Cardiac muscle cell (in vitro differentiated cells and primary cell): Measurements from ENCODE around the gene AKR1C2. TPM values are rescaled to one million over a fixed set of nuclear protein-coding genes. Genes with fewer than 3 reads are reported as not detected.
"Not testable (repeated sequence)": the region's sequence is repeated elsewhere in the genome, so short reads cannot be mapped to it uniquely, and the experiment has no call there.

Source experiments
- DNase-seq, 2 donors: peaks; one replicate each; pipeline versions ENCODE4 v3.0.0 to v3.0.0-alpha.2; 2010 to 2017; ENCODE audit warnings: low read depth in 1 of 2, low spot score in 1 of 2
- H3K27ac ChIP-seq: fragments of 200-600 bp; sonication (generic); 2 replicates; pipeline ENCODE4 v1.5.1; 2016
- H3K27me3 ChIP-seq: fragments of 200-600 bp; sonication (generic); 2 replicates; pipeline ENCODE4 v1.6.0; 2016; ENCODE audit warnings: control low read depth
- H3K36me3 ChIP-seq: fragments of 200-600 bp; sonication (generic); 2 replicates; pipeline ENCODE4 v1.5.1; 2016; ENCODE audit warnings: control low read depth
- H3K4me1 ChIP-seq: fragments of 200-600 bp; sonication (generic); 2 replicates; pipeline ENCODE4 v1.8.1; 2017; ENCODE audit warnings: low read depth, mild to moderate bottlenecking, mixed run types
- H3K4me3 ChIP-seq: fragments of 200-600 bp; sonication (generic); 2 replicates; pipeline ENCODE4 v1.5.1; 2016; ENCODE audit warnings: mild to moderate bottlenecking
- H3K9me3 ChIP-seq: fragments of 200-600 bp; sonication (generic); 2 replicates; pipeline ENCODE4 v1.5.1; 2017; ENCODE audit warnings: low read depth, mild to moderate bottlenecking, control low read depth
- polyA plus RNA-seq: library from polyadenylated mRNA; unstranded; fragments of >200 nt; fragmentation: Nextera tagmentation; extraction: Ambion mirVana; gene quantifications from 2 replicates; pipeline ENCODE4 v1.2.1, GENCODE V29; 2016
- total RNA-seq: library from RNA; depleted of rRNA; stranded (reverse); fragments of >200 nt; gene quantifications from 2 replicates; pipeline ENCODE4 v1.2.3, GENCODE V29; 2016
- TF ChIP-seq, protein P1 (sequence below): IDR thresholded peaks from 2 replicates; pipeline ENCODE4 v1.5.1; 2012; ENCODE audit warnings: low read depth, mild to moderate bottlenecking, low read length

The AKR1C2 gene
- total and polyA plus RNA-seq, 2 experiments from 2014 or later: 1.0 to 4.7 TPM

- DNase-seq: no peak
- TF ChIP-seq, protein P1, sequence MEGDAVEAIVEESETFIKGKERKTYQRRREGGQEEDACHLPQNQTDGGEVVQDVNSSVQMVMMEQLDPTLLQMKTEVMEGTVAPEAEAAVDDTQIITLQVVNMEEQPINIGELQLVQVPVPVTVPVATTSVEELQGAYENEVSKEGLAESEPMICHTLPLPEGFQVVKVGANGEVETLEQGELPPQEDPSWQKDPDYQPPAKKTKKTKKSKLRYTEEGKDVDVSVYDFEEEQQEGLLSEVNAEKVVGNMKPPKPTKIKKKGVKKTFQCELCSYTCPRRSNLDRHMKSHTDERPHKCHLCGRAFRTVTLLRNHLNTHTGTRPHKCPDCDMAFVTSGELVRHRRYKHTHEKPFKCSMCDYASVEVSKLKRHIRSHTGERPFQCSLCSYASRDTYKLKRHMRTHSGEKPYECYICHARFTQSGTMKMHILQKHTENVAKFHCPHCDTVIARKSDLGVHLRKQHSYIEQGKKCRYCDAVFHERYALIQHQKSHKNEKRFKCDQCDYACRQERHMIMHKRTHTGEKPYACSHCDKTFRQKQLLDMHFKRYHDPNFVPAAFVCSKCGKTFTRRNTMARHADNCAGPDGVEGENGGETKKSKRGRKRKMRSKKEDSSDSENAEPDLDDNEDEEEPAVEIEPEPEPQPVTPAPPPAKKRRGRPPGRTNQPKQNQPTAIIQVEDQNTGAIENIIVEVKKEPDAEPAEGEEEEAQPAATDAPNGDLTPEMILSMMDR: no peak
- Histone ChIP-seq H3K36me3 (no peaks in the 10 kb centered on the region), H3K4me3 (no peak overlapping the region), H3K9me3 (no peaks in the 10 kb centered on the region), H3K27me3 (no peaks in the 10 kb centered on the region), H3K4me1 (no peaks in the 10 kb centered on the region), H3K27ac (no peak overlapping the region)
These were observed 1.5 kb downstream of the AKR1C2 start for GRCh38 chr10:5002013-5002727.

DNA sequence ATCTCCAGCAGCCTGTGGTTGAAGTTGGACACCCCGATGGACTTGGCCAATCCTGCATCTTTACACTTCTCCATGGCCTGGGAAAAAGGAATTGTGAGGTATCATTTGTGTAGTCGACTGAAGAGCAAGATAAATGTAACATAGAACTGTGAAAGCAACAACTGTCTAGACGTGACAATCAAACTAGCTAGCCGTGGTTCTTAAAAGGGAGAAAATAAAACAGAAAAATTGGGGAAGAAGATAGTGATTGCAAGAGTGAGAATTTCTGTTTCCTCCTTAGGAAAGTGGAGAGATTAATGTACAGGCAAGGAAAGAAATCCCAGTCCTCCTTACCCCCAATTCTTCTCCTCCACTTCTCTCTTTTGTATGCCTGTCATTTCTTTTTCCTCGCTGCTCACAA, 5.0 kb downstream of the AKR1C2 start:
- Histone ChIP-seq H3K27ac (no peak overlapping the region), H3K4me1 (no peaks in the 10 kb centered on the region), H3K4me3 (no peak overlapping the region), H3K9me3 (no peaks in the 10 kb centered on the region), H3K27me3 (no peaks in the 10 kb centered on the region), H3K36me3 (no peaks in the 10 kb centered on the region)
- TF ChIP-seq, protein P1: no peak
- DNase-seq: no peak

DNA sequence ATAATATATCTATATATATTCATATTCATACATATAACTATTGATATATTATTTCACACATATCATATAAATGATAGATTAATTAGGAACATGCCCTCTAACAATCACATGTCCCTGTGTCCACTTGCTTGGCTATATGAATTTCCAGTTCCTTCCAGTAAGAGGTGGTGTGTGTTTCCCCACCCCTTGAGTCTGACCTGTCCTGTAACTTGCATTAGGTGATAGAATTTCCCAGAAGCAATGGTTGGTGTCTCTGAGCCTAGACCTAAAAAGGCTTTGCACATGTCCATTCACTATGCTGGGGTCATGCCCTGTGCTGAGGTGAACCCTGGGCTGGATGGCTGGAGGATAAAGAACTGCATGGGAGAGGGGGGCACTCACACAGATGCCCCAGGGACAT, 9.4 kb downstream of the AKR1C2 start:
- H3K36me3 ChIP-seq, H3K27ac ChIP-seq: not testable (repeated sequence)

GRCh38 chr10:4992564-4992963, 11.1 kb downstream of the AKR1C2 start:
- H3K27ac ChIP-seq, H3K9me3 ChIP-seq, DNase-seq, H3K4me3 ChIP-seq, H3K4me1 ChIP-seq, H3K27me3 ChIP-seq, H3K36me3 ChIP-seq: not testable (repeated sequence)

More for the DNA sequence above, 9.4 kb downstream of the AKR1C2 start:
- DNase-seq, H3K4me3 ChIP-seq, H3K27me3 ChIP-seq, H3K9me3 ChIP-seq, H3K4me1 ChIP-seq: not testable (repeated sequence)

DNA sequence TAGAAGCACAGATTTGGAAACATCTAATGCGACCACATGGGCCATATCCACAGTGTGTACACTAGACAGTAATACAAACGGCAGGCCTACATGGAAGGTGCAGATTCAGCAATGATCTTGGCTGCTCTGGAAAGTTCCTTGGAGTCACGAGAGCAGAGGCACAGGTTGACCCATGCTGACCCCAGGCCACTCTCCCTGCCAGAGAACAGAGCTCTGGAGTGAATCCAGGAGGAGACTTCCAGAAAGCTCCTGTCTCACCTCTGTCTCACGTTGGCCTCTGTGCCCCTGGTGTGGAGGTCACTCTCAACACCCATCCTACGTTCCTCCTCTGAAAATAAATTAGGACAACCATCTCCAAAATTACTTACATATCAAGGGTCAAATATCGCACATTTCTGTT, 12.2 kb downstream of the AKR1C2 start:
- H3K4me3 ChIP-seq, DNase-seq: not testable (repeated sequence)

DNA sequence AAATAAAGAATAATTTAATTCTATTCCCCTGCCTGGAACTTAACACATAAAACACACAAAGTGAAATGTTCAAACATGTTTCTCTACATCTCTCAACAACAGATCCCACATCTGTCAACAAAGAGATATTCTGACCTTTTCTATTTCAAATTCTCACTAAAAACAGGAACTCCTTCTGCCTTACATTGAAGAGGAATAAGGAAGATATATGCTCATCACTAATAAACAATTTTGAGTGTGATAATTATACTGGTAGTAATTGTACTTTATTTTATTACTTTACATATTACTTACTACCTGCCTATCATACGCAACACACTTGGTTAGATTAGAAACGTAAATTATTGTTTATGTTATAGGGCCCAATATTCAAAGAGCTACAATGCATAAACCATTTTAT, 13.4 kb downstream of the AKR1C2 start:
- DNase-seq: no peak
- Histone ChIP-seq H3K36me3 (no peaks in the 10 kb centered on the region), H3K9me3 (no peaks in the 10 kb centered on the region), H3K27me3 (no peaks in the 10 kb centered on the region), H3K4me1 (no peaks in the 10 kb centered on the region), H3K27ac (no peak overlapping the region), H3K4me3 (no peak overlapping the region)
- TF ChIP-seq, protein P1: no peak

More for the DNA sequence above, 12.2 kb downstream of the AKR1C2 start:
- not testable (repeated sequence) for H3K27me3 ChIP-seq, H3K4me1 ChIP-seq, H3K9me3 ChIP-seq, H3K36me3 ChIP-seq, H3K27ac ChIP-seq

GRCh38 chr10:4988000-4988641, 15.5 kb downstream of the AKR1C2 start:
- H3K27me3 ChIP-seq, H3K4me1 ChIP-seq, DNase-seq, H3K9me3 ChIP-seq, H3K4me3 ChIP-seq, H3K27ac ChIP-seq, H3K36me3 ChIP-seq: not testable (repeated sequence)
